EH (cell line): Measurements from ENCODE around the gene C14orf119.

Experiments
- DNase-seq: peaks from one replicate; pipeline ENCODE4 v3.0.0-alpha.2; 2015; ENCODE audit warnings: low read depth

The C14orf119 gene

GRCh38 chr14:23060536-23061260, 34.6 kb upstream of the C14orf119 start:
- DNase-seq, result no peak

GRCh38 chr14:23062002-23062401, 33.3 kb upstream of the C14orf119 start:
- DNase-seq, result peak; percentile 97

GRCh38 chr14:23063601-23064000, 31.7 kb upstream of the C14orf119 start:
- DNase-seq, result no peak

- no peak for DNase-seq
Observed at GRCh38 chr14:23066368-23066767, 28.9 kb upstream of the C14orf119 start.

- DNase-seq, result no peak
Observed at GRCh38 chr14:23066855-23067744, 28.2 kb upstream of the C14orf119 start.

GRCh38 chr14:23067847-23068788, 27.2 kb upstream of the C14orf119 start:
- peak; percentile 18 for DNase-seq

GRCh38 chr14:23068789-23069412, 26.4 kb upstream of the C14orf119 start:
- DNase-seq, result peak; percentile 93

GRCh38 chr14:23069413-23069806, 25.9 kb upstream of the C14orf119 start:
- DNase-seq, result no peak

- peak; percentile 28 for DNase-seq
Observed at GRCh38 chr14:23070262-23071129, 24.8 kb upstream of the C14orf119 start.

- peak; percentile 93 for DNase-seq
Observed at GRCh38 chr14:23071244-23071920, 23.9 kb upstream of the C14orf119 start.

- DNase-seq, result peak; percentile 33
Observed at GRCh38 chr14:23071921-23072539, 23.3 kb upstream of the C14orf119 start.

GRCh38 chr14:23074906-23075305, 20.4 kb upstream of the C14orf119 start:
- no peak for DNase-seq

- DNase-seq, result peak; percentile 55
Observed at GRCh38 chr14:23076785-23077408, 18.4 kb upstream of the C14orf119 start.

- DNase-seq, result no peak
Observed at GRCh38 chr14:23077962-23078361, 17.3 kb upstream of the C14orf119 start.

GRCh38 chr14:23078692-23079116, 16.6 kb upstream of the C14orf119 start:
- peak; percentile 99 for DNase-seq

- peak; percentile 82 for DNase-seq
Observed at GRCh38 chr14:23079716-23080115, 15.6 kb upstream of the C14orf119 start.

- DNase-seq, result no peak
Observed at GRCh38 chr14:23080474-23080873, 14.8 kb upstream of the C14orf119 start.

GRCh38 chr14:23085458-23085857, 9.8 kb upstream of the C14orf119 start:
- no peak for DNase-seq

- DNase-seq, result no peak
Observed at GRCh38 chr14:23086565-23086964, 8.7 kb upstream of the C14orf119 start.
